Stimulated activated naive CD8-positive, alpha-beta T cell treated with anti-CD3 and anti-CD28 coated beads, Interleukin-15, Interleukin-2, amounts not matched to agents 100 ng/mL and 50 ng/mL, for 24 hours (primary cell): ENCODE results near the gene PLCD1.
"Not testable (repeated sequence)": the region's sequence is repeated elsewhere in the genome, so short reads cannot be mapped to it uniquely, and the experiment has no call there.

Experiments
- H3K27ac Mint-ChIP-seq: one replicate; pipeline ENCODE4 v1.8.0; 2021; ENCODE audit warnings: mild to moderate bottlenecking, mixed read lengths
- H3K27me3 Mint-ChIP-seq: one replicate; pipeline ENCODE4 v1.8.0; 2021; ENCODE audit warnings: mixed read lengths
- H3K36me3 Mint-ChIP-seq: one replicate; pipeline ENCODE4 v1.8.0; 2021; ENCODE audit warnings: low read depth, mixed read lengths
- H3K4me1 Mint-ChIP-seq: one replicate; pipeline ENCODE4 v1.8.0; 2021; ENCODE audit warnings: low read depth, mixed read lengths
- H3K4me3 Mint-ChIP-seq: one replicate; pipeline ENCODE4 v1.8.0; 2021; ENCODE audit warnings: mild to moderate bottlenecking, mixed read lengths
- H3K9me3 Mint-ChIP-seq: one replicate; pipeline ENCODE4 v1.8.0; 2021; ENCODE audit warnings: mixed read lengths

PLCD1 gene

DNA sequence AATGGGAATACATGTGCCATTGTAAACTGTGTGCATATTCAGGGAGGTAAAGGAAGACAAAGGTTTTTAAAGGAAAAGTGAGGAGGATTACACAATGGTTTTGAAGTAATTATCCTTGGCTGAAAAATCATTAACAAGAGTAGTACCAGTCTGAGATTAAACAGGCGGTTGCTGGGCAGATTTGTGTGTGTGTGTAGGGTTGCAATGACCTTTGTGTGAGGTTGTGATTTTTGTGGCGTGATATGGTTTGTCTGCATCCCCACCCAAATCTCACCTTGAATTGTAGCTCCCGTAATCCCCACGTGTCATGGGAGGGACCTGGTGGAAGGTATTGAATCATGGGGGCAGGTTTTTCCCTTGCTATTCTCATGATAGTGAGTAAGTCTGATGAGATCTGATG lies 16.6 kb upstream of the PLCD1 start:
- no peak overlapping the region for H3K4me3 Mint-ChIP-seq
- H3K4me1 Mint-ChIP-seq = no peaks in the 10 kb centered on the region
- H3K9me3 Mint-ChIP-seq = no peaks in the 10 kb centered on the region
- no peaks in the 10 kb centered on the region for H3K36me3 Mint-ChIP-seq
- H3K27me3 Mint-ChIP-seq = no peaks in the 10 kb centered on the region
- no peak overlapping the region for H3K27ac Mint-ChIP-seq

DNA sequence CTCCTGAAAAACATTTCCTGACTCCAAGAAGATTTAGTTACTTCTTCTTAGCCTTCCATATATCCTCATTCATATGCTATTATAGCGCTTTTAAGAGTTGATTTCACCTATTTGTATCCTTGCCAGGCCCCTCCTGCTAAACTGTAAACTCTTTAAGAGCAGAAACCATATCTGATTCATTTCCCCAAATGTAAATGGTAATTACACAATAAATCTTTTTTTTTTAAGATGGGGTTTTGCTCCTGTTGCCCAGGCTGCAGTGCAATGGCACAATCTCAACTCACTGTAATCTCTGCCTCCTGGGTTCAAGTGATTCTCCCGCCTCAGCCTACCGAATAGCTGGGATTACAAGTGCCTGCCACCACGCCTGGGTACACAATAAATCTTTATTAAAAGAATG lies 14.0 kb upstream of the PLCD1 start:
- Mint-ChIP-seq H3K27me3 (no peaks in the 10 kb centered on the region), H3K4me3 (no peak overlapping the region), H3K27ac (no peak overlapping the region), H3K36me3 (no peaks in the 10 kb centered on the region), H3K4me1 (peaks cover 20% of the 10 kb centered on the region), H3K9me3 (peaks cover under 1% of the 10 kb centered on the region)

DNA sequence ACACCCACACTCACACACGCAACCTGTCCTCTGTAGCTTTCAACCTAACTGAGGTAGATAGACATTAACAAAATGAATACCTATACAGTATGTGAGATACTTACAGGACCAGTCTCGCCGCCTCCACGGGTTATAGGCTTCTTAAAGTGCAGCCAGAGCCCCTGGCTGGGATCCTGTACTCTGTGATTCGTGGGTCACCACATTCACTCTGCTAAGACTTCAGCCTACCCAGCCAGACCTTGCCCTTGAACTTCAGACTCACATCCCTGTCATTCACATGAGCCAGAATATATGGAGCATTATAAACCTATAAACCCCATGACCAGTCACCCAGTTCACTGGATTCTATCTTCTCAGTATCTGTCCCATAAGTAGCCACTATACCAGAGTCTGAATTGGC lies 11.0 kb upstream of the PLCD1 start:
- H3K4me1 Mint-ChIP-seq = peaks cover 28% of the 10 kb centered on the region
- H3K36me3 Mint-ChIP-seq = peaks cover 4% of the 10 kb centered on the region
- H3K9me3 Mint-ChIP-seq = peaks cover 8% of the 10 kb centered on the region
- H3K27me3 Mint-ChIP-seq = no peaks in the 10 kb centered on the region
- peak overlapping the region; percentile 80 for H3K27ac Mint-ChIP-seq
- peak overlapping the region; percentile 46 for H3K4me3 Mint-ChIP-seq

DNA sequence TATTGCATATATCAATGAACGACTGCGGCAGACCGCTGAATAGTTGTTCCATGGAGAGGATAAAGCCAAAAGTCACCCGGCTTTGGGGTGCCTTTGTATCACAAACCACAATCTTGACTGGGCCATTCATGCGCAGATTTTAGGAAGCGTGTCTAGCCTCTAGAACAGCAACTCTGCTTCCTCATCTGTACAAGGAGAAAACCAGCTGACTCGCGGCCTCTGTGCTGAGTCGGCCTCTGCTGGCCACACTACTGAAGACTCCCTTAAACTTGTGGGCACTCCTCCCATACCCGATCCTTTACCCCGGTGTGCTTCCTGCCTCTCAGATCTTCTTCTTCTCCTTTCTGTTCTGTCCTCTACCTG lies 10.4 kb upstream of the PLCD1 start:
- Mint-ChIP-seq H3K4me3 (peak overlapping the region; percentile 46), H3K4me1 (peaks cover 28% of the 10 kb centered on the region), H3K27me3 (no peaks in the 10 kb centered on the region), H3K36me3 (peaks cover 4% of the 10 kb centered on the region), H3K27ac (peak overlapping the region; percentile 80), H3K9me3 (peaks cover 8% of the 10 kb centered on the region)

DNA sequence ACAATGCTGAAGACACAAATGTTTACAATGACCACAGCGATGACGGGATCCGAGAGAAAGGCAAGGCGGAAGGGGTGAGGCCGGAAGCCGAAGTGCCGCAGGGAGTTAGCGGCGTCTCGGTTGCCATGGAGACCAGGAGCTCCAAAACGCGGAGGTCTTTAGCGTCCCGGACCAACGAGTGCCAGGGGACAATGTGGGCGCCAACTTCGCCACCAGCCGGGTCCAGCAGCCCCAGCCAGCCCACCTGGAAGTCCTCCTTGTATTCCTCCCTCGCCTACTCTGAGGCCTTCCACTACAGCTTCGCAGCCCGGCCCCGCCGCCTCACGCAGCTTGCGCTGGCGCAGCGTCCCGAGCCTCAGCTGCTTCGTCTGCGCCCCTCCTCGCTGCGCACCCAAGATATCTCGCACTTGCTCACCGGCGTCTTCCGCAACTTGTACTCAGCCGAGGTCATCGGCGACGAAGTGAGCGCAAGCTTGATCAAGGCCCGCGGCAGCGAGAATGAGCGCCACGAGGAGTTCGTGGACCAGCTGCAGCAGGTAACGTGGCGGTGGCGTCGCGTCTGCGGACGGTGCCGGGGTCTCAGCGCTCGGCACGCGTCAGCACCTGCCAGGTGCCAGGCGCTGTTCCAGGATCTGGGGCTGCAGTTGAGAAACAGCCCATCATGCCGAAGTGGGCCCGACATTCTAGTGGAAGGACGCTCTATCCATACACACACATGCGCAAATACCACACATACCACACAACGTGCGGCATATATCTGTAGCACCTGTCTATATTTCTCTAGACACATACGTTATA lies 9.9 kb upstream of the PLCD1 start, which contains the start of gene DLEC1:
Gene DLEC1, plus strand, starts transcription at position 108 of the 798 bp plus-strand sequence. Its CDS starts 18 bp downstream, at position 126.
- Mint-ChIP-seq H3K27ac (peak within 1 kb of the TSS; percentile 80), H3K4me1 (peaks cover 28% of the 10 kb centered on the region), H3K4me3 (peak within 1 kb of the TSS; percentile 46), H3K9me3 (peaks cover 8% of the 10 kb centered on the region), H3K27me3 (no peaks in the 10 kb centered on the region), H3K36me3 (peaks cover 4% of the 10 kb centered on the region)

DNA sequence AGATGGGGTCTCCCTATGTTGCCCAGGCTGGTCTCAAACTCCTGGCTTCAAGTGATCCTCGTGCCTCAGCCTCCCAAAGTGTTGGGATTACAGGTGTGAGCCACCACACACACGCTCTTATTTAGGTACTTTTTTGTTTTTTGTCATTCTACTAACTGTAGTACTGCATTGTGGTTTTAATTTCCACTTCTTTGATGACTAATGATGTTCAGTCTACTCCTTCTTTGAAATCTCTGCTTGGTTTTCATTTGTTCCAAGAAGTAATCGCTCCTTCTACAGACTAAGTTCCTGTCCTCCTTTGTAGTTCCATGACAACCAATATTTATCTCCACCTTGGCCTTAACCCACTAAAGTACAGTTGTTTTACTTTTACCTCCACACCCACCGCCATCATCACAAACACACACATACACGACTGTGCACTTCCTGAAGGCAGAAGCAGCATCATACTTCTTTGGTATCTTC lies 9.0 kb upstream of the PLCD1 start:
- H3K9me3 Mint-ChIP-seq = peaks cover 8% of the 10 kb centered on the region
- peak overlapping the region; percentile 46 for H3K4me3 Mint-ChIP-seq
- no peaks in the 10 kb centered on the region for H3K27me3 Mint-ChIP-seq
- H3K4me1 Mint-ChIP-seq = peaks cover 28% of the 10 kb centered on the region
- H3K36me3 Mint-ChIP-seq = peaks cover 4% of the 10 kb centered on the region
- H3K27ac Mint-ChIP-seq = peak overlapping the region; percentile 80

DNA sequence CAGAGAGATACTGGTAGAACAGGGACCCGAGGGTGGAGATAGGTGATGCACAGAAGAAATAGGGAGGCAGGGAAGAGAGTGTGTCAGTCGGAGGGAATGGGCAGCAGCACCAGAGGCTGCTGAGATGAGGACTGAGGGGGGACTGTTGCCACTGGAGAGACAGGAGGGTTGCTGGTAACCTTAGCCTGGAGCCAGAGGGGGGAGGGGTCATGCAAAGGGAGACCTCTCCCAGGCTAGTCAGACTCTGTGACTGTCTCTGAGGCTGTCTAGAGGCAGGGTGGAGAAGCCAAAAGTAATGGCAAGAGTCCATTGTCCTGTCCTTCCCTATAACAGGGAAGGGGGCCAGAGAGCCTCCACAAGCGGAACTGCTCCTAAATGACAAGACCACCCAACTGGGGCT lies 7.5 kb upstream of the PLCD1 start:
- Mint-ChIP-seq H3K27ac (no peak overlapping the region), H3K4me3 (no peak overlapping the region), H3K27me3 (peaks cover 7% of the 10 kb centered on the region), H3K9me3 (peaks cover 8% of the 10 kb centered on the region), H3K4me1 (peaks cover 28% of the 10 kb centered on the region), H3K36me3 (peaks cover 4% of the 10 kb centered on the region)

DNA sequence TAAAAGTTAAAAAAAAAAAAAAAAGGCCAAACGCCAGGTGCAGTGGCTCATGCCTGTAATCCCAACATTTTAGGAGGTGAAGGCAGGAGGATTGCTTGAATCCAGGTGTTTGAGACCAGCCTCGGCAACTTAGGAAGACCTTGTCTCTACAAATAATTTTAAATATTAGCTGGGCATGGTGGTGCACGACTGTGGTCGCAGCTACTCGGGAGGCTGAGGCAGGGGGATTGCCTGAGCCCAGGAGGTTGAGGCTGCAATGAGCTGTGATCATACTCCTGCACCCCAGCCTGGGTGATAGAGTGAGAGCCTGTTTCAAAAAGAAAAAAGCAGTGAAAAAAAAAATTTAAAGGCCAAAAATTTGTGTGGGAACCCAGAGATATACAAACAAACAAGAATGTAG lies 6.8 kb upstream of the PLCD1 start:
- Mint-ChIP-seq H3K27me3 (peaks cover 9% of the 10 kb centered on the region), H3K27ac (no peak overlapping the region), H3K36me3 (peaks cover 4% of the 10 kb centered on the region), H3K9me3 (peaks cover 8% of the 10 kb centered on the region), H3K4me3 (no peak overlapping the region), H3K4me1 (peaks cover 28% of the 10 kb centered on the region)

DNA sequence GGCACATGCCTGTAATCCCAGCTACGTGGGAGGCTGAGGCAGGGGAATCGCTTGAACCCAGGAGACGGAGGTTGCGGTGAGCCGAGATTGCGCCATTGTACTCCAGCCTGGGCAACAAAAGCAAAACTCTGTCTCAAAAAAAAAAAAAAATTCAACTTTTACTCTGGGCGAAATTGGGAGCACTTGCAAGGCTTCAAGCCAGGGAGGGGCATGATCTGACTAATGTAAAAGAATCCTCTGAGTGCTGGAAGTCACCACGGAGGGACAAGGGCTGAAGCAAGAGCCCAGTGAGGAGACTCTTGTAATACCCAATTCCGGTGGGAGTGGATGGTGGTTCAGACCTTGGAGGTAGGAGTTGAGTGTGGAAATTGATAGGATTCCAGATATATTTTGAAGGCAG lies 4.9 kb upstream of the PLCD1 start:
- peaks cover 24% of the 10 kb centered on the region for H3K4me1 Mint-ChIP-seq
- not testable (repeated sequence) for H3K27me3 Mint-ChIP-seq, H3K4me3 Mint-ChIP-seq, H3K9me3 Mint-ChIP-seq, H3K27ac Mint-ChIP-seq, H3K36me3 Mint-ChIP-seq

DNA sequence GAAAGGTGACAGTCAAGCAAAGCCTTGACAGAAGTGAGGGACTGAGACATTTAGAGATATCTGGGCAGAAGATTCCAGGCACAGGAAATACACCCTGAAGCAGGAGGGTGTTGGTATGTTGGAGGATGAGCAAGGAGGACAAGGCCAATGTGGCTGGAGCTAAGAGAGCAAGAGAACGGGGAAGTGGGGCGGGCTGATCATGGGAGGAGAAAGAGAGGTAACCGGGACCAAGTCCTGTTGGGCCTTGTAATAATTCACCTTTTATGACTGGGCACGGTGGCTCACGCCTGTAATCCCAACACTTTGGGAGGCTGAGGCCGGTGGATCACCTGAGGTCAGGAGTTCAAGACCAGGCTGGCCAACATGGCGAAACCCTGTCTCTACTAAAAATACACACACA lies 4.1 kb upstream of the PLCD1 start:
- H3K27ac Mint-ChIP-seq, H3K4me3 Mint-ChIP-seq, H3K36me3 Mint-ChIP-seq, H3K9me3 Mint-ChIP-seq, H3K27me3 Mint-ChIP-seq: not testable (repeated sequence)
- H3K4me1 Mint-ChIP-seq = peaks cover 18% of the 10 kb centered on the region

DNA sequence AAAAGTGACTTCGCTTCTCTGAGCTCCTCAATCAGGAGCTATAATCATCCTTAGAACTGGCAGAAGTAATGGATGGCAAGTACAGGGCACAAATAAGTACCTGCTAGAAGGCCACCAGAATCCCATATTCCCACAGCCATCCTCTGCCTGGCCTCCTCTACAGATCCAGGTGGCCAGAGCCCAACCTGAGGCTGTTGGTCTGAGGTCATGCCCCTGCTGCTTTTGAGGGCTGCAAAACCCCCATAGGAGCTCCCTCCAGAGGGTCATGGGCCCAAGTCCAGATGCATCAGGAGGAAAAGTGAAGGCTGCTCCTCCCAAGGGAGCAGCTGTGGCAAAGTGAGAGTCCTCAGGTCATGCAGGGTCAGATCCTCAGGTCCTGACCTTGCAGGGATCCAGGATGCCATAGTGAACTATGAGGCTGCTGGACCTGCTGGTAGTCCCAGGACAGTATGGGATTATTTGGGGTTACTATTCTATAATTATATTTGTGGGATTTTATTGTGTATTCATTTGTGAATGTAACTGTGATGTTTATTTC lies 3.0 kb upstream of the PLCD1 start:
- H3K9me3 Mint-ChIP-seq = no peaks in the 10 kb centered on the region
- H3K4me1 Mint-ChIP-seq = peaks cover 13% of the 10 kb centered on the region
- H3K27me3 Mint-ChIP-seq = peaks cover 14% of the 10 kb centered on the region
- H3K36me3 Mint-ChIP-seq = no peaks in the 10 kb centered on the region
- H3K27ac Mint-ChIP-seq = no peak overlapping the region
- H3K4me3 Mint-ChIP-seq = no peak overlapping the region

DNA sequence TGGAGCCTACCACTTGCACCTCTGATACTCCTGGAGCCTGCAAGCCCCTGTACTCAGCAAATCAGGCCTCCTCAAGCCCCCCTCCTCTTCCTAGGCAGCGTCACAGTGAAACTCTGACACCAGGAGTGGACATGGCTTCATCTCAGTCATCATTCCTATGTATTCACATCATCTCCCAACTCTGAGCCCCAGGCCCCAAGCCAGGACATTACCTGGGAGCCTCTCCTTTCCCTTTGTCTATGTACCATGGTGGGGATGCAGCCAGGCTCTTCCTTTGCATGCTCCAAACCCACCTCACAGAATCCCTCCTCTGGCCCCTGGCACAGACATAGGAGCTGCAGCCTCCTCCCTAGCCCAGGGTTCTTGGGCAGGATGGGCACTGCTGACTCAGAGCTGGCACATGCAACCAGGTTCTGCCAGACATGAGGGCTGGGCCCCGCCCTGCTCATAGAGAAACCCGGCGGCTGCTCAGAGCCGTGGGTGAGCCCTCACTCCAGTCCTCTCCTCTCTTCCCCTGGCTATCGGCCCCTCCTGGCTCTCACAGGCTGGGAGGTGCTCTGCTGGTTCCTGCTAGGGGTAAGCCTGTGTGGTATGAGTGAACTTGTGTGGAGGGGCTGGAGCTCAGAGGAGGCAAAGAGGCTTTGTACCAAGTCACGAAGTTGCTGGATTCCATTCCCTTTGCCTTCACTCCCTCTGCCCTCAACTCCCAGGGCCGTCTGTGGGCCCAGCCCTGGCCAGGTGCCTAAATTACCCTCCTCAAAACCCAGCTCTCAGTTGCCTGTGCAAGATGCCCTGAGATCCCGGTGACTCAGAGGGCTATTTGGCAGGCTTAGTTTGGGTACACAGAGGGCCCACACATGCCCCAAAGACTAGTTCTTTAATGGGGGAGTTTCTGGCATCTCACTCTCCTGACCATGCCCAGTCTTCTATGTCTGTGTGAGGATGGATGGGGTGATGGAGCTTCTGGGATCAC lies 1.9 kb upstream of the PLCD1 start:
- Mint-ChIP-seq H3K36me3 (no peaks in the 10 kb centered on the region), H3K27ac (no peak overlapping the region), H3K4me3 (no peak overlapping the region), H3K4me1 (peaks cover 13% of the 10 kb centered on the region), H3K27me3 (peaks cover 14% of the 10 kb centered on the region), H3K9me3 (no peaks in the 10 kb centered on the region)

DNA sequence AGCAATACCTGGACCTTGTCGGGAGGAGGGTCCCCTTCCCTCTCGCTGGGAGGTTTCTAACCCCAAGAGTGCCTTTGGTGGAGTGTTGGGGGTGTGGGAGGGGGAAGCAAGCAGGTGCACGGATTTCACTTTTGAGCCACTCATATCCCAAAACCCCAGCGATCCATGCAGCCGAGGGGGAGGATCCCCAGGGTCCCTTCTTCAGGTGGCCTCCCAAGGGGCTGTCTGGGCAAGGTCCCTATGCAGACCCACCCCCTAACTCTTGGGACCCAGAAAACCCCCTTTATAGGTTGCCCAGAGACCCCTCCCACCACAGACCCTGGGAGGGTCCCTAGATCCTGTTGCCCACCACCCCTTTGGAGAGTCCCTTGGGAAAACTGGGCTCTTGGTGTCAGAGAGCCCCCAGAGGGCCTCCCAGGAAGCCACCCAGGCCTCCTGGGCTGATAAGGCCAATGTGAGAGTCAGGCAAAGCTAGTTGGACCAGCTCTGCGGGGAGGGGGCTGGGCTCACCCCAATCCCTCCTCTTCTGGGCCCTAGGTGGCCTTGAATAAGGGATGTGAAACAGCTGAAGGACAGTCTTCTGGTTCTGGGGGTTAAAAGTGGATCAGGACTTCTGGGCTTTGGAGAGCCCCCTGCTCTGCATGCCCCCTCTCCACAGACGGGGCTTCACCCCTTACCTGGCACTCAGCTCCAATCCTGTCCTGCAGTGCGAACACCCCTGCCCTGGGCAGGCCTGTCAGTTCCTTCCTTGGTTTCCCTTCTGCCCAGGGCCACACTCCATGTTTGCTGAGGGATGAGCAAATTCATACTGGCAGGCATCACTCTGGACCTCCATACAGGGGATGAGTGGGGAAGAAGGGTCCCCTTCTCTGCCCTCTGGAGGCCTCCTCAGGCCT lies 932 bp upstream of the PLCD1 start:
- Mint-ChIP-seq H3K4me3 (peak overlapping the region; percentile 53), H3K36me3 (no peaks in the 10 kb centered on the region), H3K27ac (no peak overlapping the region), H3K27me3 (peaks cover 14% of the 10 kb centered on the region), H3K4me1 (peaks cover 20% of the 10 kb centered on the region), H3K9me3 (no peaks in the 10 kb centered on the region)

DNA sequence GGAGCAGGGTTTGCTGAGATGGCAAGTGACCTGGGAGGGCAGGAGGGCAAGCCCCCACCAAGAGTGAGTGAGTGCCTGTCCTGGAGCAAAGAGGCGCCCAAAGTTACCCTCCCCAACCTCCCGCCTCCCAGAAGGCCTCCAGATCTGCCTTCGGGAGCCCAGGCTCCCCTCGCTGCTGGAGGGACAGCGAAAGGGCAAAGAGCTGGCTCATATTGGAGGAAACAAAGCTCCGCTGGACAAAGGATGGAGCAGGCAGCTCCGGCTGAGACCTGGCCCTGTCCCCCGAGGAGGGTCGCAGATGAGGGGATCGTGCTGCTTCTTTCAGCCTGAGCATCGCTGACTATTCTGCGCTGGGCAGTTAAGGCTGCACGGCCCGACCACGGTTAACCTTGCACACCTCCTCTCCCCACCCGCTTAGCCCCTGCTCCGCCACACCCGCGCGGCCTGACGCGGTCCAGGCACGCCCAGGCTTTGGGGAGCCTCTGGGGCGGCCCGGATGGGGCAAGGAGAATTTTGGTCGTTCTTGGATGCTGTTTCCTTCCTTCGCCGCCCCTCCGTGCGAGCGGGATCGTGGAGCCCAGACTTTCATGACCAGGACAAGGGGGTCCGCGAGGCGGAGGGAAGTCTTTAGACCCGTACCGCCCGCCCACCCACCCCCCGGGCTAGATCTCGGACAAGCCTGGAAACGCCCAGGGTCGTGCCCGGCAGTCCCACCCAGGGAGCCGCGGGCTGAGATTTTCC lies 651 bp downstream of the PLCD1 start:
- Mint-ChIP-seq H3K36me3 (no peaks in the 10 kb centered on the region), H3K27ac (no peak overlapping the region), H3K4me3 (peak overlapping the region; percentile 26), H3K9me3 (no peaks in the 10 kb centered on the region), H3K4me1 (peaks cover 30% of the 10 kb centered on the region), H3K27me3 (peaks cover 14% of the 10 kb centered on the region)
